ENCODE data around the gene ANKHD1. TPM values are rescaled to one million over a fixed set of nuclear protein-coding genes. Genes with fewer than 3 reads are reported as not detected.

ANKHD1 gene
- total and polyA plus RNA-seq, 9 of the 15 experiments (the other 6 are each of a cell fraction or from before 2014, with no cell fraction given) = 38.9 to 138 (median 78.7) TPM

DNA sequence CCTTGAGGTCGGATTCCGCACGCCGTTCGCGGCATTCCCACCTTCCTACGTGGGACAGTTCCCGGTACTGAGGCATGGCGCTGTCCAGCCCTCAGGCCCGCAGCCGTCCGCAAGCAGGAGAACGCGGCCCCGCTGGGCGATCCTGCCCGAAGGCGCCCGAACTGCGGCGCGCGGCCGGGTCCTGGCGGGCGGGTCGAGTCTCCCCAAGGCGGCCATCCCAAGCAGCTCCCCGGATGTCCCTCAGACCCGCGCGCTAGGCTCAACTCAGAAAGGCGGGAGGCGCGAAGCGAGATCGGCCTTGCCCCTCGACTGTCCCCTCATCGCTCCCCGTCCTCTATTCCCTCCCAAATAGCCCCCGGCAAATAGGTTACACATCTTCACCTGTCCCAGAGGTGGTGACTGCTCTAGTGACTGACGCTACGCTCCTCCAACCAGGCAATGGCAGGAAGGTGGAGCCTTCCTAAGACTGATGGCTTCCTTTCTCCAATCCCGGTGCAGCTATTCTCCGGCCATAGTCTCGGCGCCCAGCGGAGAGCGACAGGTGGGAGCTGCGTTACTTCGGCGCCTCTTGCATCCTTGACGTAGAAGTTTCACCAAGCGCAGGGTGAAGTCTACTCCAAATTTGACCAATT, 787 bp upstream of the ANKHD1 start (continued):
- TF ChIP-seq, protein P1, sequence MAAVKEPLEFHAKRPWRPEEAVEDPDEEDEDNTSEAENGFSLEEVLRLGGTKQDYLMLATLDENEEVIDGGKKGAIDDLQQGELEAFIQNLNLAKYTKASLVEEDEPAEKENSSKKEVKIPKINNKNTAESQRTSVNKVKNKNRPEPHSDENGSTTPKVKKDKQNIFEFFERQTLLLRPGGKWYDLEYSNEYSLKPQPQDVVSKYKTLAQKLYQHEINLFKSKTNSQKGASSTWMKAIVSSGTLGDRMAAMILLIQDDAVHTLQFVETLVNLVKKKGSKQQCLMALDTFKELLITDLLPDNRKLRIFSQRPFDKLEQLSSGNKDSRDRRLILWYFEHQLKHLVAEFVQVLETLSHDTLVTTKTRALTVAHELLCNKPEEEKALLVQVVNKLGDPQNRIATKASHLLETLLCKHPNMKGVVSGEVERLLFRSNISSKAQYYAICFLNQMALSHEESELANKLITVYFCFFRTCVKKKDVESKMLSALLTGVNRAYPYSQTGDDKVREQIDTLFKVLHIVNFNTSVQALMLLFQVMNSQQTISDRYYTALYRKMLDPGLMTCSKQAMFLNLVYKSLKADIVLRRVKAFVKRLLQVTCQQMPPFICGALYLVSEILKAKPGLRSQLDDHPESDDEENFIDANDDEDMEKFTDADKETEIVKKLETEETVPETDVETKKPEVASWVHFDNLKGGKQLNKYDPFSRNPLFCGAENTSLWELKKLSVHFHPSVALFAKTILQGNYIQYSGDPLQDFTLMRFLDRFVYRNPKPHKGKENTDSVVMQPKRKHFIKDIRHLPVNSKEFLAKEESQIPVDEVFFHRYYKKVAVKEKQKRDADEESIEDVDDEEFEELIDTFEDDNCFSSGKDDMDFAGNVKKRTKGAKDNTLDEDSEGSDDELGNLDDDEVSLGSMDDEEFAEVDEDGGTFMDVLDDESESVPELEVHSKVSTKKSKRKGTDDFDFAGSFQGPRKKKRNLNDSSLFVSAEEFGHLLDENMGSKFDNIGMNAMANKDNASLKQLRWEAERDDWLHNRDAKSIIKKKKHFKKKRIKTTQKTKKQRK (IDR thresholded peaks at IDR 0.05; ENCODE audit: borderline replicate concordance, low read depth, low read length) = no peak
- TF ChIP-seq PRMT5 (CRISPR knock-in tag; IDR thresholded peaks at IDR 0.05) (peak; percentile 97), EZH2 (IDR thresholded peaks at IDR 0.05; ENCODE audit: borderline replicate concordance, low read depth, low read length) (no peak), ETV1 (tag; conservative IDR thresholded peaks at IDR 0.05; ENCODE audit: low read depth) (peak; percentile 57; the same call in 1 of the 2 replicates), SMAD1 (IDR thresholded peaks at IDR 0.05; ENCODE audit: low read depth, low read length, partially characterized antibody) (peak; percentile 23), SP1 (CRISPR knock-in tag; IDR thresholded peaks at IDR 0.05) (0 out of 2 replicates have a peak, but pooled peaks have one; percentile 48), CBX3 (IDR thresholded peaks at IDR 0.05; ENCODE audit: borderline replicate concordance in 1 of 2, low read length in 2 of 2) (no peak; a peak in 1 of 3 replicates), HDAC6 (IDR thresholded peaks at IDR 0.05; ENCODE audit: low read depth, low read length) (no peak), TAF7 (tag; IDR thresholded peaks at IDR 0.05) (no peak)
- TF ChIP-seq, protein P2, sequence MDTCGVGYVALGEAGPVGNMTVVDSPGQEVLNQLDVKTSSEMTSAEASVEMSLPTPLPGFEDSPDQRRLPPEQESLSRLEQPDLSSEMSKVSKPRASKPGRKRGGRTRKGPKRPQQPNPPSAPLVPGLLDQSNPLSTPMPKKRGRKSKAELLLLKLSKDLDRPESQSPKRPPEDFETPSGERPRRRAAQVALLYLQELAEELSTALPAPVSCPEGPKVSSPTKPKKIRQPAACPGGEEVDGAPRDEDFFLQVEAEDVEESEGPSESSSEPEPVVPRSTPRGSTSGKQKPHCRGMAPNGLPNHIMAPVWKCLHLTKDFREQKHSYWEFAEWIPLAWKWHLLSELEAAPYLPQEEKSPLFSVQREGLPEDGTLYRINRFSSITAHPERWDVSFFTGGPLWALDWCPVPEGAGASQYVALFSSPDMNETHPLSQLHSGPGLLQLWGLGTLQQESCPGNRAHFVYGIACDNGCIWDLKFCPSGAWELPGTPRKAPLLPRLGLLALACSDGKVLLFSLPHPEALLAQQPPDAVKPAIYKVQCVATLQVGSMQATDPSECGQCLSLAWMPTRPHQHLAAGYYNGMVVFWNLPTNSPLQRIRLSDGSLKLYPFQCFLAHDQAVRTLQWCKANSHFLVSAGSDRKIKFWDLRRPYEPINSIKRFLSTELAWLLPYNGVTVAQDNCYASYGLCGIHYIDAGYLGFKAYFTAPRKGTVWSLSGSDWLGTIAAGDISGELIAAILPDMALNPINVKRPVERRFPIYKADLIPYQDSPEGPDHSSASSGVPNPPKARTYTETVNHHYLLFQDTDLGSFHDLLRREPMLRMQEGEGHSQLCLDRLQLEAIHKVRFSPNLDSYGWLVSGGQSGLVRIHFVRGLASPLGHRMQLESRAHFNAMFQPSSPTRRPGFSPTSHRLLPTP (IDR thresholded peaks at IDR 0.05; ENCODE audit: borderline replicate concordance, extremely low read depth, insufficient read length) = no peak
- TF ChIP-seq, protein P3, sequence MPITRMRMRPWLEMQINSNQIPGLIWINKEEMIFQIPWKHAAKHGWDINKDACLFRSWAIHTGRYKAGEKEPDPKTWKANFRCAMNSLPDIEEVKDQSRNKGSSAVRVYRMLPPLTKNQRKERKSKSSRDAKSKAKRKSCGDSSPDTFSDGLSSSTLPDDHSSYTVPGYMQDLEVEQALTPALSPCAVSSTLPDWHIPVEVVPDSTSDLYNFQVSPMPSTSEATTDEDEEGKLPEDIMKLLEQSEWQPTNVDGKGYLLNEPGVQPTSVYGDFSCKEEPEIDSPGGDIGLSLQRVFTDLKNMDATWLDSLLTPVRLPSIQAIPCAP (CRISPR knock-in tag; IDR thresholded peaks at IDR 0.05; ENCODE audit: borderline replicate concordance) = peak; percentile 29; the same call in 1 of the 2 replicates
- TF ChIP-seq, protein P4, sequence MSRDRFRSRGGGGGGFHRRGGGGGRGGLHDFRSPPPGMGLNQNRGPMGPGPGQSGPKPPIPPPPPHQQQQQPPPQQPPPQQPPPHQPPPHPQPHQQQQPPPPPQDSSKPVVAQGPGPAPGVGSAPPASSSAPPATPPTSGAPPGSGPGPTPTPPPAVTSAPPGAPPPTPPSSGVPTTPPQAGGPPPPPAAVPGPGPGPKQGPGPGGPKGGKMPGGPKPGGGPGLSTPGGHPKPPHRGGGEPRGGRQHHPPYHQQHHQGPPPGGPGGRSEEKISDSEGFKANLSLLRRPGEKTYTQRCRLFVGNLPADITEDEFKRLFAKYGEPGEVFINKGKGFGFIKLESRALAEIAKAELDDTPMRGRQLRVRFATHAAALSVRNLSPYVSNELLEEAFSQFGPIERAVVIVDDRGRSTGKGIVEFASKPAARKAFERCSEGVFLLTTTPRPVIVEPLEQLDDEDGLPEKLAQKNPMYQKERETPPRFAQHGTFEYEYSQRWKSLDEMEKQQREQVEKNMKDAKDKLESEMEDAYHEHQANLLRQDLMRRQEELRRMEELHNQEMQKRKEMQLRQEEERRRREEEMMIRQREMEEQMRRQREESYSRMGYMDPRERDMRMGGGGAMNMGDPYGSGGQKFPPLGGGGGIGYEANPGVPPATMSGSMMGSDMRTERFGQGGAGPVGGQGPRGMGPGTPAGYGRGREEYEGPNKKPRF (IDR thresholded peaks at IDR 0.05; ENCODE audit: low read depth, low read length) = no peak
- TF ChIP-seq, protein P5, sequence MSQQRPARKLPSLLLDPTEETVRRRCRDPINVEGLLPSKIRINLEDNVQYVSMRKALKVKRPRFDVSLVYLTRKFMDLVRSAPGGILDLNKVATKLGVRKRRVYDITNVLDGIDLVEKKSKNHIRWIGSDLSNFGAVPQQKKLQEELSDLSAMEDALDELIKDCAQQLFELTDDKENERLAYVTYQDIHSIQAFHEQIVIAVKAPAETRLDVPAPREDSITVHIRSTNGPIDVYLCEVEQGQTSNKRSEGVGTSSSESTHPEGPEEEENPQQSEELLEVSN (IDR thresholded peaks at IDR 0.05; ENCODE audit: borderline replicate concordance in 1 of 2, extremely low read depth in 1 of 2, insufficient read depth in 1 of 2, insufficient read length in 1 of 2, low read depth in 1 of 2, low read length in 1 of 2, poor library complexity in 1 of 2, severe bottlenecking in 1 of 2) = peak; percentile 56 to 64
